ENCODE data around the gene GPR78.
"Not testable (repeated sequence)": the region's sequence is repeated elsewhere in the genome, so short reads cannot be mapped to it uniquely, and the experiment has no call there.

DNA sequence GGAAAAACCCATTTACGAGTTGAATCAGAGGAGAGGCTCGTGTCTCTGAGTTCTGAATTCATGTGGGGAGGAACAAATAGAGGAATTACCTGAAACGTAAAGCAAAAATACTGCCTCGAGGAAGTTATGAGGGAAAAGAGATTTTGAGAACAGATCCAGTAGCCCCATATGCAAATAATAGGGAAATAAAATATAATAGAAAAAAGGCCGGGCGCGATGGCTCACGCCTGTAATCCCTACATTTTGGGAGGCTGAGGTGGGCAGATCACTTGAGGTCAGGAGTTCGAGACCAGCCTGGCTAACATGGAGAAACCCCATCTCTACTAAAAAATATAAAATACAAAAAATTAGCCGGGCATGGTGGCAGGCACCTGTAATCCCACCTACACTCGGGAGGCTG, 54.6 kb downstream of the GPR78 start:
- TF ChIP-seq EZH2 (IDR thresholded peaks at IDR 0.05; ENCODE audit: borderline replicate concordance, low read depth, low read length, severe bottlenecking): not testable (repeated sequence)
- TF ChIP-seq, protein P1, sequence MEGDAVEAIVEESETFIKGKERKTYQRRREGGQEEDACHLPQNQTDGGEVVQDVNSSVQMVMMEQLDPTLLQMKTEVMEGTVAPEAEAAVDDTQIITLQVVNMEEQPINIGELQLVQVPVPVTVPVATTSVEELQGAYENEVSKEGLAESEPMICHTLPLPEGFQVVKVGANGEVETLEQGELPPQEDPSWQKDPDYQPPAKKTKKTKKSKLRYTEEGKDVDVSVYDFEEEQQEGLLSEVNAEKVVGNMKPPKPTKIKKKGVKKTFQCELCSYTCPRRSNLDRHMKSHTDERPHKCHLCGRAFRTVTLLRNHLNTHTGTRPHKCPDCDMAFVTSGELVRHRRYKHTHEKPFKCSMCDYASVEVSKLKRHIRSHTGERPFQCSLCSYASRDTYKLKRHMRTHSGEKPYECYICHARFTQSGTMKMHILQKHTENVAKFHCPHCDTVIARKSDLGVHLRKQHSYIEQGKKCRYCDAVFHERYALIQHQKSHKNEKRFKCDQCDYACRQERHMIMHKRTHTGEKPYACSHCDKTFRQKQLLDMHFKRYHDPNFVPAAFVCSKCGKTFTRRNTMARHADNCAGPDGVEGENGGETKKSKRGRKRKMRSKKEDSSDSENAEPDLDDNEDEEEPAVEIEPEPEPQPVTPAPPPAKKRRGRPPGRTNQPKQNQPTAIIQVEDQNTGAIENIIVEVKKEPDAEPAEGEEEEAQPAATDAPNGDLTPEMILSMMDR (IDR thresholded peaks at IDR 0.05; ENCODE audit: borderline replicate concordance, extremely low read depth, low read length, poor library complexity, severe bottlenecking): not testable (repeated sequence)

All from DND-41 (cell line).